H9 (cell line): ENCODE data around the gene TRIP11. TPM values are rescaled to one million over a fixed set of nuclear protein-coding genes. Genes with fewer than 3 reads are reported as not detected.

Source experiments
- DNase-seq: peaks from one replicate; pipeline ENCODE4 v3.0.0-alpha.2; 2017
- H2AFZ ChIP-seq: one replicate; pipeline ENCODE4 v1.6.1; 2013; ENCODE audit warnings: mild to moderate bottlenecking, low read length, control low read depth, moderate library complexity
- H2AK5ac ChIP-seq: 2 replicates; pipeline ENCODE4 v1.6.1; 2013; ENCODE audit warnings: low read length, control low read depth, mixed read lengths; ENCODE audit not compliant: insufficient read length
- H2BK120ac ChIP-seq: one replicate; pipeline ENCODE4 v1.6.1; 2013; ENCODE audit warnings: low read depth, mild to moderate bottlenecking, low read length, control low read depth, inconsistent platforms; ENCODE audit not compliant: poor library complexity, severe bottlenecking
- H2BK12ac ChIP-seq: 2 replicates; pipeline ENCODE4 v1.6.1; 2013; ENCODE audit warnings: low read length, control low read depth, mixed read lengths, low read depth; ENCODE audit not compliant: insufficient read length
- H2BK15ac ChIP-seq: 2 replicates; pipeline ENCODE4 v1.6.1; 2013; ENCODE audit warnings: low read depth, low read length, control low read depth
- H2BK20ac ChIP-seq: one replicate; pipeline ENCODE4 v1.6.1; 2013; ENCODE audit warnings: low read depth, mild to moderate bottlenecking, low read length, control low read depth, inconsistent platforms; ENCODE audit not compliant: poor library complexity, severe bottlenecking
- H2BK5ac ChIP-seq: 2 replicates; pipeline ENCODE4 v1.6.1; 2013; ENCODE audit warnings: low read length, control low read depth, mixed read lengths; ENCODE audit not compliant: insufficient read length
- H3K14ac ChIP-seq: 2 replicates; pipeline ENCODE4 v1.6.1; 2013; ENCODE audit warnings: low read length, control low read depth; ENCODE audit not compliant: insufficient read depth
- H3K18ac ChIP-seq: 2 replicates; pipeline ENCODE4 v1.6.1; 2013; ENCODE audit warnings: low read depth, mild to moderate bottlenecking, mixed read lengths, low read length, control low read depth; ENCODE audit not compliant: insufficient read length
- H3K23ac ChIP-seq: 2 replicates; pipeline ENCODE4 v1.6.1; 2013; ENCODE audit warnings: low read length, control low read depth, mixed read lengths, low read depth; ENCODE audit not compliant: insufficient read length
- H3K23me2 ChIP-seq: 2 replicates; pipeline ENCODE4 v1.6.1; 2013; ENCODE audit warnings: low read depth, mild to moderate bottlenecking, mixed read lengths, low read length, control low read depth; ENCODE audit not compliant: insufficient read length, poor library complexity, severe bottlenecking
- H3K27ac ChIP-seq: 2 replicates; pipeline ENCODE4 v1.5.1; 2013; ENCODE audit warnings: low read length, control low read depth, mixed read lengths, low read depth; ENCODE audit not compliant: insufficient read length
- H3K27me3 ChIP-seq: 2 replicates; pipeline ENCODE4 v1.6.1; 2013; ENCODE audit warnings: low read length, control low read depth, inconsistent platforms; ENCODE audit not compliant: insufficient read depth
- H3K4ac ChIP-seq: 2 replicates; pipeline ENCODE4 v1.6.1; 2013; ENCODE audit warnings: low read depth, mild to moderate bottlenecking, control low read depth, inconsistent platforms, low read length, moderate library complexity
- H3K4me1 ChIP-seq: 2 replicates; pipeline ENCODE4 v1.6.1; 2013; ENCODE audit warnings: low read length, control low read depth, inconsistent platforms; ENCODE audit not compliant: insufficient read depth
- H3K4me2 ChIP-seq: 2 replicates; pipeline ENCODE4 v1.6.1; 2013; ENCODE audit warnings: low read length, control low read depth, mixed read lengths; ENCODE audit not compliant: insufficient read length, insufficient read depth
- H3K56ac ChIP-seq: 2 replicates; pipeline ENCODE4 v1.6.1; 2013; ENCODE audit warnings: low read depth, mild to moderate bottlenecking, mixed read lengths, low read length, control low read depth; ENCODE audit not compliant: insufficient read length
- H3K79me1 ChIP-seq: 2 replicates; pipeline ENCODE4 v1.6.1; 2013; ENCODE audit warnings: low read depth, mild to moderate bottlenecking, moderate library complexity, low read length, control low read depth, inconsistent platforms; ENCODE audit not compliant: insufficient read depth, poor library complexity, severe bottlenecking
- H3K79me2 ChIP-seq: 2 replicates; pipeline ENCODE4 v1.6.1; 2013; ENCODE audit warnings: low read length, control low read depth, inconsistent platforms; ENCODE audit not compliant: insufficient read depth
- H3K9ac ChIP-seq: 2 replicates; pipeline ENCODE4 v1.6.1; 2013; ENCODE audit warnings: low read length, control low read depth, mixed read lengths; ENCODE audit not compliant: insufficient read length; ENCODE audit errors: extremely low read depth
- H3K9me3 ChIP-seq: one replicate; pipeline ENCODE4 v1.6.1; 2013; ENCODE audit warnings: low read depth, low read length, inconsistent platforms; ENCODE audit not compliant: control insufficient read depth
- H3T11ph ChIP-seq: one replicate; pipeline ENCODE4 v1.6.1; 2013; ENCODE audit warnings: mild to moderate bottlenecking, low read length, control low read depth, inconsistent platforms
- H4K20me1 ChIP-seq: one replicate; pipeline ENCODE4 v1.6.1; 2013; ENCODE audit not compliant: control insufficient read depth, insufficient read length, insufficient read depth
- H4K5ac ChIP-seq: 2 replicates; pipeline ENCODE4 v1.6.1; 2013; ENCODE audit warnings: low read depth, mild to moderate bottlenecking, mixed read lengths, low read length, control low read depth; ENCODE audit not compliant: insufficient read length
- H4K8ac ChIP-seq: replicated peaks from 2 replicates; pipeline ENCODE4 v1.6.1; 2013; ENCODE audit warnings: low read length, control low read depth, mixed read lengths, low read depth; ENCODE audit not compliant: insufficient read length
- H4K91ac ChIP-seq: 2 replicates; pipeline ENCODE4 v1.6.1; 2013; ENCODE audit warnings: low read depth, mild to moderate bottlenecking, moderate library complexity, mixed read lengths, low read length, control low read depth; ENCODE audit not compliant: insufficient read length
- H3K27ac Mint-ChIP-seq, 3 experiments: 2 replicates in 2 of 3; 3 replicates in 1 of 3; pipeline ENCODE4 v1.8.0; 2020 to 2021; ENCODE audit warnings: mixed read lengths in 3 of 3, mild to moderate bottlenecking in 1 of 3, moderate library complexity in 1 of 3
- H3K27me3 Mint-ChIP-seq: 2 replicates; pipeline ENCODE4 v1.8.0; 2021; ENCODE audit warnings: low read depth, mild to moderate bottlenecking, moderate library complexity, mixed read lengths
- H3K36me3 Mint-ChIP-seq, 3 experiments: 2 replicates in 2 of 3; 3 replicates in 1 of 3; pipeline ENCODE4 v1.8.0; 2020 to 2021; ENCODE audit warnings: low read depth in 3 of 3, mixed read lengths in 3 of 3; ENCODE audit not compliant: insufficient read depth in 1 of 3
- H3K4me1 Mint-ChIP-seq, 2 experiments: 2 replicates each; pipeline ENCODE4 v1.8.0; 2020; ENCODE audit warnings: mixed read lengths in 2 of 2
- H3K4me3 Mint-ChIP-seq, 2 experiments: 2 replicates in 1 of 2; 3 replicates in 1 of 2; pipeline ENCODE4 v1.8.0; 2020 to 2021; ENCODE audit warnings: mild to moderate bottlenecking in 2 of 2, mixed read lengths in 2 of 2, moderate library complexity in 1 of 2
- H3K9me3 Mint-ChIP-seq, 2 experiments: 2 replicates in 1 of 2; 3 replicates in 1 of 2; pipeline ENCODE4 v1.8.0; 2020; ENCODE audit warnings: mild to moderate bottlenecking in 2 of 2, mixed read lengths in 2 of 2, moderate library complexity in 1 of 2
- whole genome bisulfite sequencing: extraction: QIAGEN DNeasy Blood & Tissue Kit; methylation state at CpG from one replicate; pipeline ENCODE4 v1.1.7; 2013; ENCODE audit warnings: missing lambda C conversion rate, low lambda C conversion rate, mixed read lengths; ENCODE audit not compliant: insufficient read length; ENCODE audit errors: extremely low coverage; 5-methylcytosine and 5-hydroxymethylcytosine counted together
- total RNA-seq: library from RNA; stranded (reverse); gene quantifications from 2 replicates; pipeline ENCODE4 v1.2.1, GENCODE V29; 2021
- TF ChIP-seq, protein P1 (sequence below): fragments of 200-600 bp; sonication (generic); conservative IDR thresholded peaks from 3 replicates; pipeline ENCODE4 v1.8.0; 2021; ENCODE audit warnings: antibody characterized with exemption, mild to moderate bottlenecking

The TRIP11 gene
- total RNA-seq, 1 experiment from 2014 or later: 33.5 TPM

DNA sequence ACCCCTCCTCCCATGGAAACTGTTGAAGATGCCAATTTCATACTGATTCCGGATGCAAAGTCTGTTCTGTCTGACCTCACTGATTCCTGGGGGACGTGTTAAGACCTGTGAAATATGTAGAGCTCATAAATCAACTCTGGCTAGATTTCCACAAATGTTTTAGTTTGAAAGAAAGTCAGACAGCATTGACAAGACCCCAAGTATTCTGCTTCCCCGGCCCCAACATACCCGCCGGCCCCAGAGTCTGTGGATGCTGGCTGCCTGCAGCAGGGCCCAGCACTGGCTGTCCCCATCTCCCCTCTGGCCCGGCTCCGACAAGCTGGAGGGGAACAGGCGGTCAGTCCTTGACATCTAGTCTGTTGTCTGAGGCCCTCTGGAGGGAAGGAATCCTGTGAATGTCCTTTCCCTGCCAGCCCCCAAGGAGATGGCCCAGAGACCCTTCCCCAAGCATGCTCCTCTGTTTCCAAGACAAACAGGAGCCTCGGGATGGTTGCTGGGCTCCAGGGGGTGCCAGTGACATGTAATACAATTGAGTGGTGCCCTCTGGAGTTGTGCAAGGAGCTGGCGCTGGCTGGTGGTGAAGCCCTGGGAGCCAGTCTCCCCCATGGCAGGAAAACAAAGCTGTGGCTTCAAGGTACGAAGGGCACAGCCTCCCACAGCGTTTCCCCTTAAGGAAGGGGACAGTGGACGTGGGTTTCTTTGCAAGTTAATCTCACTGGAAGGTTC, 114.7 kb downstream of the TRIP11 start:
- Histone ChIP-seq H4K20me1 (no peaks in the 10 kb centered on the region), H2AFZ (no peak overlapping the region), H3K79me2 (no peaks in the 10 kb centered on the region), H3K23ac (no peak overlapping the region), H3T11ph (no peak overlapping the region), H3K4me1 (no peaks in the 10 kb centered on the region), H3K9me3 (no peaks in the 10 kb centered on the region), H3K4me2 (no peak overlapping the region), H2BK120ac (no peak overlapping the region), H3K27me3 (no peaks in the 10 kb centered on the region), H3K23me2 (no peaks in the 10 kb centered on the region), H2AK5ac (no peak overlapping the region), H2BK15ac (no peak overlapping the region), H2BK20ac (no peak overlapping the region), H3K18ac (no peak overlapping the region), H3K14ac (no peak overlapping the region), H2BK12ac (no peak overlapping the region), H3K56ac (no peak overlapping the region), H3K4ac (no peak overlapping the region), H2BK5ac (no peak overlapping the region), H4K91ac (no peak overlapping the region), H3K79me1 (no peaks in the 10 kb centered on the region), H3K27ac (no peak overlapping the region), H3K9ac (no peak overlapping the region), H4K8ac (no peak overlapping the region), H4K5ac (no peak overlapping the region)
- Mint-ChIP-seq H3K27me3 (no peaks in the 10 kb centered on the region), H3K4me3 (no peak overlapping the region), H3K27ac (no peak overlapping the region), H3K9me3 (no peaks in the 10 kb centered on the region), H3K4me1 (peaks cover 0 to 3% of the 10 kb centered on the region in 2 experiments; a peak in 3 of 4 replicates), H3K36me3 (no peaks in the 10 kb centered on the region)
- WGBS: no CpG with 5 or more reads among the region's 13 CpGs
- DNase-seq: no peak
- TF ChIP-seq, protein P1, sequence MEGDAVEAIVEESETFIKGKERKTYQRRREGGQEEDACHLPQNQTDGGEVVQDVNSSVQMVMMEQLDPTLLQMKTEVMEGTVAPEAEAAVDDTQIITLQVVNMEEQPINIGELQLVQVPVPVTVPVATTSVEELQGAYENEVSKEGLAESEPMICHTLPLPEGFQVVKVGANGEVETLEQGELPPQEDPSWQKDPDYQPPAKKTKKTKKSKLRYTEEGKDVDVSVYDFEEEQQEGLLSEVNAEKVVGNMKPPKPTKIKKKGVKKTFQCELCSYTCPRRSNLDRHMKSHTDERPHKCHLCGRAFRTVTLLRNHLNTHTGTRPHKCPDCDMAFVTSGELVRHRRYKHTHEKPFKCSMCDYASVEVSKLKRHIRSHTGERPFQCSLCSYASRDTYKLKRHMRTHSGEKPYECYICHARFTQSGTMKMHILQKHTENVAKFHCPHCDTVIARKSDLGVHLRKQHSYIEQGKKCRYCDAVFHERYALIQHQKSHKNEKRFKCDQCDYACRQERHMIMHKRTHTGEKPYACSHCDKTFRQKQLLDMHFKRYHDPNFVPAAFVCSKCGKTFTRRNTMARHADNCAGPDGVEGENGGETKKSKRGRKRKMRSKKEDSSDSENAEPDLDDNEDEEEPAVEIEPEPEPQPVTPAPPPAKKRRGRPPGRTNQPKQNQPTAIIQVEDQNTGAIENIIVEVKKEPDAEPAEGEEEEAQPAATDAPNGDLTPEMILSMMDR: 0 out of 3 replicates have a peak, but pooled peaks have one; percentile 22
